ENCODE data around the gene DLAT.

DLAT gene

GRCh38 chr11:112049777-112050176 lies 24.6 kb downstream of the DLAT start:
- no peak for DNase-seq (ENCODE audit: low read depth in 2 of 2)
- no peak for TF ChIP-seq CTCF (IDR thresholded peaks at IDR 0.05; ENCODE audit: low read depth, low read length)

GRCh38 chr11:112050721-112051120 lies 25.5 kb downstream of the DLAT start:
- no peak overlapping the region for H3K4me3 ChIP-seq (replicated peaks in 1 of 2; ENCODE audit: low read depth in 2 of 2, low read length in 2 of 2)
- DNase-seq (ENCODE audit: low read depth in 2 of 2): no peak
- no peak for TF ChIP-seq CTCF (IDR thresholded peaks at IDR 0.05; ENCODE audit: low read depth, low read length)

More at GRCh38 chr11:112049777-112050176, 24.6 kb downstream of the DLAT start:
- no peak overlapping the region for H3K4me3 ChIP-seq (replicated peaks in 1 of 2; ENCODE audit: low read depth in 2 of 2, low read length in 2 of 2)

- no peak overlapping the region for H3K4me3 ChIP-seq (replicated peaks in 1 of 2; ENCODE audit: low read depth in 2 of 2, low read length in 2 of 2)
- TF ChIP-seq CTCF (IDR thresholded peaks at IDR 0.05; ENCODE audit: low read depth, low read length): no peak
- DNase-seq (ENCODE audit: low read depth in 2 of 2): no peak
Measured at GRCh38 chr11:112051768-112052167, 26.6 kb downstream of the DLAT start.

- TF ChIP-seq CTCF (IDR thresholded peaks at IDR 0.05; ENCODE audit: low read depth, low read length): no peak
- no peak for DNase-seq (ENCODE audit: low read depth in 2 of 2)
- H3K4me3 ChIP-seq (replicated peaks in 1 of 2; ENCODE audit: low read depth in 2 of 2, low read length in 2 of 2): no peak overlapping the region
Measured at GRCh38 chr11:112057170-112057569, 32.0 kb downstream of the DLAT start.

- DNase-seq (ENCODE audit: low read depth in 2 of 2): no peak
- no peak overlapping the region for H3K4me3 ChIP-seq (replicated peaks in 1 of 2; ENCODE audit: low read depth in 2 of 2, low read length in 2 of 2)
- TF ChIP-seq CTCF (IDR thresholded peaks at IDR 0.05; ENCODE audit: low read depth, low read length): no peak
Measured at GRCh38 chr11:112058103-112058502, 32.9 kb downstream of the DLAT start.

GRCh38 chr11:112062923-112063322 lies 37.7 kb downstream of the DLAT start:
- no peak for TF ChIP-seq CTCF (IDR thresholded peaks at IDR 0.05; ENCODE audit: low read depth, low read length)
- H3K4me3 ChIP-seq (replicated peaks in 1 of 2; ENCODE audit: low read depth in 2 of 2, low read length in 2 of 2): no peak overlapping the region
- no peak for DNase-seq (ENCODE audit: low read depth in 2 of 2)

All from cardiac fibroblast (primary cell).